SK-N-SH (cell line): ENCODE data around the gene FAM110A.
A peak's percentile ranks its signal among the peaks of the same experiment; 100 is the strongest.

Experiments used
- CTCF ChIP-seq: fragments of 200-600 bp; sonication (generic); IDR thresholded peaks from 2 replicates; pipeline ENCODE4 v1.6.1; 2017; ENCODE audit warnings: antibody characterized with exemption, mild to moderate bottlenecking, moderate library complexity
- EP300 ChIP-seq, 2 experiments: IDR thresholded peaks; 2 replicates each; pipeline versions ENCODE4 v1.4.0 to v1.6.1; 2012; ENCODE audit warnings: borderline replicate concordance in 1 of 2, low read depth in 1 of 2, low read length in 1 of 2
- FOXJ3 ChIP-seq: sonication (generic); formaldehyde crosslinking; IDR thresholded peaks from 2 replicates; pipeline ENCODE4 v1.5.1; 2020; ENCODE audit warnings: mild to moderate bottlenecking, missing genetic modification reagents
- FOXM1 ChIP-seq: IDR thresholded peaks from 2 replicates; pipeline ENCODE4 v1.4.0; 2012; ENCODE audit warnings: low read depth, mild to moderate bottlenecking
- GABPA ChIP-seq: IDR thresholded peaks from 2 replicates; pipeline ENCODE4 v1.4.0; 2012; ENCODE audit warnings: low read depth, mild to moderate bottlenecking
- JUND ChIP-seq: IDR thresholded peaks from 2 replicates; pipeline ENCODE4 v1.4.0; 2012
- MXI1 ChIP-seq: IDR thresholded peaks from 2 replicates; pipeline ENCODE4 v1.6.1; 2012; ENCODE audit warnings: mild to moderate bottlenecking, low read depth, low read length, improper control_type of control experiment
- POLR2AphosphoS5 ChIP-seq: IDR thresholded peaks from 2 replicates; pipeline ENCODE4 v1.6.1; 2012; ENCODE audit warnings: low read depth, low read length
- RAD21 ChIP-seq: IDR thresholded peaks from 2 replicates; pipeline ENCODE4 v1.6.1; 2012; ENCODE audit warnings: mild to moderate bottlenecking, low read length
- SIN3A ChIP-seq: IDR thresholded peaks from 2 replicates; pipeline ENCODE4 v1.6.1; 2012; ENCODE audit warnings: low read depth, mild to moderate bottlenecking, low read length, moderate library complexity, borderline replicate concordance
- SMC3 ChIP-seq: IDR thresholded peaks from 2 replicates; pipeline ENCODE4 v1.6.1; 2012; ENCODE audit warnings: low read depth, low read length, improper control_type of control experiment
- USF2 ChIP-seq: fragments of 150-350 bp; IDR thresholded peaks from 2 replicates; pipeline ENCODE4 v1.6.1; 2017; ENCODE audit warnings: antibody characterized with exemption, low read length, low read depth, borderline replicate concordance
- TF ChIP-seq, protein P1 (sequence below): IDR thresholded peaks from 2 replicates; pipeline ENCODE4 v1.6.1; 2012; ENCODE audit warnings: mild to moderate bottlenecking, low read depth, low read length, moderate library complexity

GRCh38 chr20:856361-856775 lies 22.9 kb downstream of the FAM110A start:
- TF ChIP-seq POLR2AphosphoS5 (no peak), MXI1 (no peak), EP300 (IDR thresholded peaks at IDR 0.05; ENCODE audit: borderline replicate concordance in 1 of 2, low read depth in 1 of 2, low read length in 1 of 2) (no peak), FOXM1 (no peak), GABPA (no peak), JUND (peak; percentile 75), CTCF (no peak), FOXJ3 (no peak), SMC3 (no peak), RAD21 (no peak), SIN3A (no peak), USF2 (no peak)
- TF ChIP-seq, protein P1, sequence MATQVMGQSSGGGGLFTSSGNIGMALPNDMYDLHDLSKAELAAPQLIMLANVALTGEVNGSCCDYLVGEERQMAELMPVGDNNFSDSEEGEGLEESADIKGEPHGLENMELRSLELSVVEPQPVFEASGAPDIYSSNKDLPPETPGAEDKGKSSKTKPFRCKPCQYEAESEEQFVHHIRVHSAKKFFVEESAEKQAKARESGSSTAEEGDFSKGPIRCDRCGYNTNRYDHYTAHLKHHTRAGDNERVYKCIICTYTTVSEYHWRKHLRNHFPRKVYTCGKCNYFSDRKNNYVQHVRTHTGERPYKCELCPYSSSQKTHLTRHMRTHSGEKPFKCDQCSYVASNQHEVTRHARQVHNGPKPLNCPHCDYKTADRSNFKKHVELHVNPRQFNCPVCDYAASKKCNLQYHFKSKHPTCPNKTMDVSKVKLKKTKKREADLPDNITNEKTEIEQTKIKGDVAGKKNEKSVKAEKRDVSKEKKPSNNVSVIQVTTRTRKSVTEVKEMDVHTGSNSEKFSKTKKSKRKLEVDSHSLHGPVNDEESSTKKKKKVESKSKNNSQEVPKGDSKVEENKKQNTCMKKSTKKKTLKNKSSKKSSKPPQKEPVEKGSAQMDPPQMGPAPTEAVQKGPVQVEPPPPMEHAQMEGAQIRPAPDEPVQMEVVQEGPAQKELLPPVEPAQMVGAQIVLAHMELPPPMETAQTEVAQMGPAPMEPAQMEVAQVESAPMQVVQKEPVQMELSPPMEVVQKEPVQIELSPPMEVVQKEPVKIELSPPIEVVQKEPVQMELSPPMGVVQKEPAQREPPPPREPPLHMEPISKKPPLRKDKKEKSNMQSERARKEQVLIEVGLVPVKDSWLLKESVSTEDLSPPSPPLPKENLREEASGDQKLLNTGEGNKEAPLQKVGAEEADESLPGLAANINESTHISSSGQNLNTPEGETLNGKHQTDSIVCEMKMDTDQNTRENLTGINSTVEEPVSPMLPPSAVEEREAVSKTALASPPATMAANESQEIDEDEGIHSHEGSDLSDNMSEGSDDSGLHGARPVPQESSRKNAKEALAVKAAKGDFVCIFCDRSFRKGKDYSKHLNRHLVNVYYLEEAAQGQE, result no peak
